Heart left ventricle (tissue), 13 donors: Measurements from ENCODE around the gene MUCL1.

ENCODE experiments used
- POLR2A ChIP-seq, 2 donors: fragments of 450-650 bp; IDR thresholded peaks; one replicate each; pipeline ENCODE4 v1.6.1; 2017; ENCODE audit warnings: antibody characterized with exemption in 2 of 2, mild to moderate bottlenecking in 2 of 2, moderate library complexity in 2 of 2
- TF ChIP-seq, protein P1 (sequence below), 12 donors: fragments of 200-600 bp; sonication (generic) in 4 of 12; IDR thresholded peaks; one replicate each; pipeline versions ENCODE4 v1.5.0 to v1.8.0; 2018 to 2022; ENCODE audit warnings: antibody characterized with exemption in 12 of 12, mild to moderate bottlenecking in 5 of 12
- donor health status: ischemic (EF 13 %, LVEDD 7.1; RV severe dilation, severe dysfunction).
- donor health status: DM: no; HTN: yes; CAD: no.
- donor health status: DM: no; HTN: no; CAD: no.
- donor health status: ischemic (EF 25% LVEDD 6.9; RV normal size, moderate dysfunction).
- donor health status: ischemic (EF 25% LVEDD 5.7; RV mildly dilated, moderate dysfunction).
- donor health status: ischemic (EF 35%, LVEDD 5.7; RV mildly dilated, moderate dysfunction).
- donor health status: nonischemic (EF 11% LVEDD 7.7; RV severe dilation, severe dysfunction).
- donor health status: DM: yes; HTN: yes; CAD: no.
- donor health status: PGD.
- donor health status: ischemic (EF 29% LVEDD 5.4; RV normal size, mild dysfunction).
- donor health status: nonischemic (EF 23%, LVEDD 6.1; RV moderate dilation, normal function).

DNA sequence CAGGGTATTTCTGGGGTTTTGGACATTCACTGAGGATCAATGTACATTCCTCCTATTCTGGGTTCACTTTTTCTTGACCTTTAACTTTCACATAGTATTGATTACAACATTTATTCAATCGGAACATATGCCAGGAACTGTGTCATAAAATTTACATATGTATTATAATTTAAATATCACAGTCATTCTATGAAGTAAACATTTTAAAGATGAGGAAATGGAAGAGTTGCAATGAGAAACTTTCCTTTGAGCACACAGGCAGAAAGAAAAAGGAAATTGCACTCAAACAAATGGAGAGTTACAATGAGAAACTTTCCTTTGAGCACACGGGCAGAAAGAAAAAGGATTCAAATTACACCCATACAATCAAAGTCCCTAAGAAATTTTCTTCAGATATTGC, 3.1 kb downstream of the MUCL1 start:
- TF ChIP-seq POLR2A (IDR thresholded peaks at IDR 0.05): no peak
- TF ChIP-seq, protein P1, sequence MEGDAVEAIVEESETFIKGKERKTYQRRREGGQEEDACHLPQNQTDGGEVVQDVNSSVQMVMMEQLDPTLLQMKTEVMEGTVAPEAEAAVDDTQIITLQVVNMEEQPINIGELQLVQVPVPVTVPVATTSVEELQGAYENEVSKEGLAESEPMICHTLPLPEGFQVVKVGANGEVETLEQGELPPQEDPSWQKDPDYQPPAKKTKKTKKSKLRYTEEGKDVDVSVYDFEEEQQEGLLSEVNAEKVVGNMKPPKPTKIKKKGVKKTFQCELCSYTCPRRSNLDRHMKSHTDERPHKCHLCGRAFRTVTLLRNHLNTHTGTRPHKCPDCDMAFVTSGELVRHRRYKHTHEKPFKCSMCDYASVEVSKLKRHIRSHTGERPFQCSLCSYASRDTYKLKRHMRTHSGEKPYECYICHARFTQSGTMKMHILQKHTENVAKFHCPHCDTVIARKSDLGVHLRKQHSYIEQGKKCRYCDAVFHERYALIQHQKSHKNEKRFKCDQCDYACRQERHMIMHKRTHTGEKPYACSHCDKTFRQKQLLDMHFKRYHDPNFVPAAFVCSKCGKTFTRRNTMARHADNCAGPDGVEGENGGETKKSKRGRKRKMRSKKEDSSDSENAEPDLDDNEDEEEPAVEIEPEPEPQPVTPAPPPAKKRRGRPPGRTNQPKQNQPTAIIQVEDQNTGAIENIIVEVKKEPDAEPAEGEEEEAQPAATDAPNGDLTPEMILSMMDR (IDR thresholded peaks at IDR 0.05): no peak
